ENCODE measurements around the gene ZCCHC4.
"Not testable (repeated sequence)": the region's sequence is repeated elsewhere in the genome, so short reads cannot be mapped to it uniquely, and the experiment has no call there.

Gene ZCCHC4

DNA sequence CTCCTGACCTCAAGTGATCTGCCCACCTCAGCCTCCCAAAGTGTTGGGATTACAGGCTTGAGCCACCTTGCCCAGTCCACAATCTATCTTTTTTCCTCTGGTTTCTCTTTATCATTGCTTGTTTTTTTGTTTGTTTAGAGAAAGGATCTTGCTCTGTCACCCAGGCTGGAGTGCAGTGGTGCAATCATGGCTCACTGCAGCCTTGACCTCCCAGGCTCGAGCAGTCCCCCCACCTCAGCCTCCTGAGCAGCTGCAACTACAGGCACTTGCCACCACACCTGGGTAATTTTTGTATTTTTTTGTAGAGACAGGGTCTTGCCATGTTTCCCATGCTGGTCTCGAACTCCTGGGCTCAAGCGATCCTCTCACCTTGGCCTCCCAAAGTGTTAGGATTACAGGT lies 15.9 kb downstream of the ZCCHC4 start:
- not testable (repeated sequence) for DNase-seq

DNA sequence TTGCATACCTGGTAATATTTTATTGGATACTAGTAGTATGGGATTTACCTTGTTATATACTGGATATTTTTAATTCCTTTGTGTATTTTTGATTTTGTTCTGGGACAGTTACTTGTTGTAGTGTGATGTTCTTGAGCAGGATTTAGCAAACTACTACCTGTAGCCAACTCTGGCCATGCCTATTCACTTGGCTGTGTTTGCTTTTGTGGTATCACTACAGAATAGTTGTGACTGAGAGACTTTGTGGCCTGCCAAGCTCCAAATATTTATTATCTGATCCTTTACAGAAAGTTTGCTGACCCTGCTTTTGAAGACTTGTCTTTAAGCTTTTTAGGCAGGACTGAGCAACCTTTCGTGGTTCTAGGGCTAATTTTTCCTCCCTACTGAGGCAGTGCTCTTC lies 17.8 kb downstream of the ZCCHC4 start:
- DNase-seq = no peak

DNA sequence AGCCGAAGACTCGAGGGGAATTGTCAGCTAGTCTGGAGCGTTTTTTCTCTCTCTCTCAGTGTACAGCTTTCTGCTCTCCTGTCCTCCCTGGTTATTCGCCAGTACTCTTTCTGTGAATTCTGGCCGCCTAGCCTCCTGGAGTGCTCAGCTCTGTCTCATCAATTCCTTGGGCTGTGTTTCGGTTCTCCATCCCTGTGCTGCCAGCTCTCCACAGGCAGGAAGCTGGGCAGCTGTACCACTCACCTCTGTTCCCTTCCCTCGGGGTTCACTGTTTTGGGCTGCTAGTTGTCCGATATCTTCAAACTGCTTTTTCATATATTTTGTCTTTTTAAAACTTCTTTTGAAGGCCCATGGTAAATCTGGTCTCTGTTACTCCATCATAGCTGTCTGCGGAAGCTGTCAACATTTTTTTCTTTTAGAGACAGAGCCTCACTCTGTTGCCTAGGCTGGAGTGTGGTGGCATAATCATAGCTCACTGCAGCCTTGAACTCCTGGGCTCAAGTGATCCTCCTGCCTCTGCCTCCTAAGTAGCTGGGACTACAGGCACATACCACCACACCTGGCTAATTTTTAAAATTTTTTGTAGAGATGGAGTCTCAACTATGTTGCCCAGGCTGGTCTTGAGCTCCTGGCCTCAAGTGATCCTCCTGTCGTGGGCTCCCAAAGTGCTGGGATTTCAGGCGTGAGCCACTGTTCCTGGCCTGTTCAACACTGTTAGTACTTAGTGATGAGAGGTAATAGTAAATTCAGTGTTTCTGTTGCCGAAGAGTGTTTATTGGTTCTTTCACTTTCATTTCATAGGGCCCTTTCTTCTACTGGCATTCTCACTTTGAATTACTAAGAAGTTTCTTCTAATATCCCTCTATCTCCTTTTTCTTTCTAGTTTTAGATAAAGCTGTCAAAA lies 18.6 kb downstream of the ZCCHC4 start:
- no peak for DNase-seq

DNA sequence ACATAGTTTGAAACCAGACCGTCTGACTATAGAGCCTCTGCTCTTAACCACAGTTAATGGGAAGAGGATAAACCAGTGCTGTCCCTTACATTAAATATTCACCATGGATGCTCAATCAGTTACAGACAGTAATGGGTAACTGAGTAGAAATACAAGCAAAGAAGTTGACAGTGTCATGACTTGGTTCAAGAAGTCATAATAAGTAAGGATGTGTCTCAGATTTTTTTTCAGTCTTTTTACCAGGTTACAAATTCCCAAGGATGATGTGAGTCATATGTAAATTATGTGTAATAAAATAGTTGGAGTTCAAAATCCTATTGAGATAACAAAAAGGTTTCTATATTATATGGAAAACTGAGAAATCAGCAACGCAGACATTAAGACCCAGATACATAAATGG lies 31.1 kb downstream of the ZCCHC4 start:
- no peak for DNase-seq

DNA sequence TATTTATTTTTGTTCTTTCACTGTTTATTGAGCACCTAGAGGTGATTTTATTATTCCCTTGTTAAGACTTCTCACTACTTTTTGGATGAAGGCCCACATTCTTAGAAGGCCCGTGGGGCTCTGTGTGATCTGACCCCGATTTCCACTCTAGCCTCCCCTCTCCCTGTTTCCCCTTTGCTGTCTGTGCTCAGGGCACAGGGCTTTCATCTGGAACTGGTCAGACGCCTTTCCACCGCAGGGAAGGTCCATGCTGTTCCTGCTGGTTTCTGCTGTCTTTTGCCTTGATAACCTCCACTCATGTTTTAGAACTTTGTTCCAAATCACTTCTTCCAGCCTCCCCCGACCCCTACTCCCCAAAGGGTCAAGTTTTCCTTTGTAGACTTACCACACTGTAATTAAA lies 33.2 kb downstream of the ZCCHC4 start:
- DNase-seq = no peak

DNA sequence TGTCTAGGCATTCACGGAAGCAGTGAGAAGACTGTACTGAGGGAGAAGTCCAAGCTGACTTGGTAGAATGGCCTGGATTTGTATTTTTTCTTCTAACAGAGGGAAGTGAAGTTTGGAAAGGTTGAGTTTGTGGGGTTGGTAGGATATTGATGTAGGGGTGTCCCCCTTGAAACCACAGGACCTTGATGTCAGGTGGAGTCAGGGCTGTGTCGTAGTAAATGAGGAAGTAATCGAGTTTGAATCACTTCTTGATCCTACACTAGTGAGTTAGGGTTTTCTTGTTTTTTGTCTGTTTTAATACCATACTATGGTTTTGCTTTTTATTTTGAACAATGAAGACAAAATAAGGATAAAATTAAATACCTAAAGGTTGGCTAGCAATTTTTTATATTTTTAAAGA lies 34.3 kb downstream of the ZCCHC4 start:
- no peak for DNase-seq

DNA sequence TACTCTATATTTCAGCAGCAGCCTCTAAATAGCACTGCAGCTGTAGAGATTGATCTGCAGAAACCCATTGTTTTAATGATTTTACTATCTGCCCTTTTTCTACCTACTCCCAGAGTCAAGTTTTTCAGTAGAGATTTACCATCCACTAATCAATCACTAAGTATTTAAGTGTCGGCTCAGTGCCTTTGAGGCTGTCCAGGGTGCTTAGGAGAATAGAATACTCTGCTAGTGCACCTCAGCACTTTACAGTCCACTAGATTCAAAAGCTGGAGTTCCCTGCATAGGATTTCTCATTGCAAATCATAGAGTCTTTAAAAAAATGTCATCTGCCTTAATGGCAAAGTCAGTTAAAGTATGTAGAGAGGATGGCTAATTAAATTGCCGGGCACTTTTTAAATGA lies 34.9 kb downstream of the ZCCHC4 start:
- DNase-seq = no peak

DNA sequence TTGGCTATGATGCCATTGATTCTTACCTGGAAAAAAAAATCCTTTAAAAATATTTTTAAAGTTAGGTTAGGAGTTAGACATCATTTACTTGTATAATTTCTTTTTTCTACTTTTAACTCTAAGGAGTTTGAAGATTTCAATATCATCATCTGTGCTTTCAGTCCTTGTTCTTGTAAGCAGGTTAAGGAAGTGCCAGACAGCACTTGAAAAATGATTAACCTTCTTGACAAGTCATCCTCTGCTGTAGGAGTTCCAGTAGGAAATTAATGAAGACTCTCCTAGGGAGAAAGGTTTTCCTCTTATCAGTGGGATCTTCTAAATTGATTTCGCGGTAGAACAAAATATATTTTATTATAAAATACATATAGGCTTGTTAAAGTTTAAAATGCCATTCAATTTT lies 35.4 kb downstream of the ZCCHC4 start:
- no peak for DNase-seq

DNA sequence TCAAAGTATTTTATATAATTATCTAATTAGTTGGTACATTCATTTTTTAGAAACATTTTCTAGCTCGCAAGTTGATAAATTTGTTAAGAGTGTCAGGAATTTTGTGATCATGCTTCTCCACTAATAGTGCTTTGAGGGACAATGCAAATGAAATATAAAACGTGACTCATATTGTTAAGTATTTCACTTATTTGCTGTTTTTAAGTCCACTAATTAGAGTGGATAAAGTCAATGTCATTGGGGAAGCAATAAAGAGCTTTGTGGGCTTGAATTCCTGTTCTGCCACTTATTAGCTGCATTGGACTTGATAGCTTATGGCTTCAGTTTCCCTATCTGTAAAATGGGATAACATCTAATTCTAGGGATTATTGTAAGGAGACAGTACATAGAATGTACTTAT lies 38.0 kb downstream of the ZCCHC4 start:
- no peak for DNase-seq

DNA sequence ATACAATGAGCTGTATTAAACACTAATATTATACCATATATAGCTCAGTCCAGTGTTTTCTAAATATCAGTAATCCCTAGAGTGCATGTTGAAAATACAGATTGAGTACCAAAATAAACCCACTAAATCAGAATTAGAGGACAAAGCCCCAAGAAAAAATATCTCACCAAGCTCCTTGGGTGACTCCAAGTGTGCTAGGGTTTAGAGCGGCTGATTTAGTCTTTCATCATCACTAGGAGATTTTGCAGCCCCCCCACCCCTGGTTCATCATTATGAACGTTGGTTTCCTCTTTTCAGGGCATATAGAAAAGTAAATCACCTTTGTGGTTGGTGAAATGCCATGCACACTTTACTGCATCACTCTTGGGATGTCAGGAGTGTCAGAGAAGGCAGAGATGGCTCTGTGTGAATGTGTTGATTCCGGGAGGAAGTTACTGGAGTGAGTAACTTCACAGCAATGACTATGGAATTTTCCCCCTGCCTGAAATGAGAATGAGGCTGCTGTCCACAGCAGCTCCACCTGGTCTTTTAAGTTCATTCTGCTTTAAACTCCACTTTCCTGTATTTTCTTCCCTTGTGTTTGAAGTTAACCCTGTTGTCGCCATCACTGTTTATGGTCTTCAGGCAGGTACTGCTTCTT lies 39.3 kb downstream of the ZCCHC4 start:
- DNase-seq = no peak

DNA sequence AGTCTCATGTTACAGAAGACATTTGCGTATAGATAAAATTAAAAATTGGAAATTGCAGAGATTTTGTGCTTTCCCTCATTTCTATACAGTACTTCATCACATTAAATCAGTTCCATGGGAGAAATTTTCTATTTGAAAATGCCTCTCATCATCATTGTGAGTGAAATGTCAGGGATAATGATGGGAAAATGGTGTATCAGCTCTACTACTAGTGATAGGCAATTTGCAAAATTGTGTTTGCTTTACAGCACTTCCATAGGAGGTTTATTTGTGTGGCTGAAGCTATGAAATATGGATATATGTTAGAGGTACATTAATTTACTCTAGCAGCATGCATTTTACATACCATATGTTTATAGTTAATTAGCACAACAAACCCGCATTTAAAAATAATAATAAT lies 43.5 kb downstream of the ZCCHC4 start:
- DNase-seq = no peak

DNA sequence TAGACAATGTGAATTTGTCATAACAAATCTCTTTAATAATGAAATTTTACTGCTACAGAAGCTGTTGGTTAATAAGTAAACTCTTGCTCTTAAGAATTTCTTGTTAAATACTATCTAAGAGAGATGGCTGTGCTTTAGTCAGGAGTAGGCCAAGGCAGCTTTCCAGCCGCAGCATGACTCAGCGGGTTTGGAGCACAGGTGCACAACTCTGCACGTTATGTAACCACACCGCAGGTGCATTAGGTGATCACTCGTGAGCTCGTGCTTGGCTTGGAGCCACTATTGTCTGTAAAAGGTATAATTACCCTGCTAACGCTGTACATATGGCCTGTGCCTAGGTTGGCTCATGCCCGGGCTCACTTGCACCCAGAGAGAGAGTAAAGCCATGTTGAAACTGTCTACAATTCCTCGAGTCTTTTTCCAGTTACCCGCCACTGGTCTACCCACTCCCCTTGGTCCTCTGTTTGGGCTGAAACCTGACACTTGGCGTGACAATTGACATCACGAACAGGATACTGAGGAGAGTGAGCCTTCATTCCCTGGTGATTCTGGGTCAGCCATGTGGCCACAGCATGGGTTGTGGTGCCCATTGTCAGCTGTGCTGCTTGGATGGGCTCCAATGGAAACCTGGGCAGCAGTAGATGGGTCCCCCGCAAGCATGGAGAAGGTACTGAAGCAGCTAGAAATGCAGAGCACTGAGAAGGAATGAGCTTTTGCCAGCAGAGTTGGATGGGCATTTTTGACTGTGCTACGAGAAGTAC lies 46.1 kb downstream of the ZCCHC4 start:
- no peak for DNase-seq

DNA sequence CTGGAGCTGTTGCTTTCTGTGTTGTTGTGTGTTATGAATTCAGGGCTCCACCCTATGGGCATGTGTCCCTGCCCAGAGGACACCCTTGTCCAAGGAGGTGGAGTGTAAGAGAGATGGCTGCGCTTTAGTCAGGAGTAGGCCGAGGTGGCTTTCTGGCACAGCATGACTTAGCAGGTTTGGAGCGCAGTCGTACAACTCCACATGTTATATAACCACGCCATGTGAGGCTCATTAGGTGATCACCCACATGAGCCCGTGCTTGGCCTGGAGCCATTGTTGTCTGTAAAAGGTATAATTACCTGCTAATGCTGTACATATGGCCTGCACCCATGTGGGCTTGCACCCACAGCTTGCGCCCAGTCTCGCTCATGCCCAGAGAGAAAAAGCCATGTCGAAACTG lies 48.7 kb downstream of the ZCCHC4 start:
- DNase-seq = no peak

DNA sequence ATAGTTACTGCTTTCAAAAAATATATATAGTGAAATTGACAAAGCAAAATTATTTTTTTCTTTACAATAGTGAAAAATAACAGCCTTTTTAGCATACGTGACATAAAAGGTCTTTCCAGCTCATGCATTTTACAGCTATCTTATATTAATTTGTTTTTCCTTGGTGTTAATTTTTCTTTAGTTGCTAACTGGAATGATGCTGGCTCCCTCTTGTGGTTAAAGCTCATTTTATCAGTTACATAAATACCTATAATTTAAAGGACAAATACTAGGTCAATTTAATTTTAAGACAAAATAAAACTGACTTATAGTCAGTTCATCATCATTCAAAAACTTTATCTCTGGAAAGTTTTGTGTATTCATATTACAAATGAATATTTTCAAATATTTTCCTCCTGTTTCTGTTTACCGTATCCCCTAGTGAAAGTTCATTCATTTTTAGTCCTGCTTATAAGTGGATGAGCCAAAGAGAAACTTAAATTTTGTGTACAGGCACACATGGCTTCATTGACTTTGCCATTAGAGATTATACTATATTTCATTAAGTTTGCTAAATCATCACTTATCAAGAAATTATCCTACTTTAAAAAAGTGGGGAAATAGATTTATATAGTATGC lies 54.5 kb downstream of the ZCCHC4 start:
- DNase-seq = no peak

DNA sequence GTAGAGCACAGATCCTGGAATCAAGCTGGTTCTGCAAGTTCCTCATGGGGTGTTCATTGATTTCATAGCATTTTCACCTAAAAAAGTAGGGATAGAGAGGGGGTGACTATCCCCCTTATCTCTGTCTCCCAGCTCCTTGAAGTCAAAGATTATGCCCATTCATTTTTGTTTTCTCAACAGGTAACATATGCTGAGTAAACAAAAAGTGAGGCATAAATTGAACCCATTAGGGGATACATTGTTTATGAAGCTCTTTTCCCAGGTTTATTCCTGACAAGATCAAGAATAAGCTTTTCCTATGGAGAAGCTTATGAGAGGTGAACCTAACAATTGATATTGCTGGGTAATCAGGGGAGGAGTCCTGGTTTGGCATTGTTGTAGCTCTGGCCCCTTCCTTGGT lies 55.3 kb downstream of the ZCCHC4 start:
- DNase-seq = no peak

DNA sequence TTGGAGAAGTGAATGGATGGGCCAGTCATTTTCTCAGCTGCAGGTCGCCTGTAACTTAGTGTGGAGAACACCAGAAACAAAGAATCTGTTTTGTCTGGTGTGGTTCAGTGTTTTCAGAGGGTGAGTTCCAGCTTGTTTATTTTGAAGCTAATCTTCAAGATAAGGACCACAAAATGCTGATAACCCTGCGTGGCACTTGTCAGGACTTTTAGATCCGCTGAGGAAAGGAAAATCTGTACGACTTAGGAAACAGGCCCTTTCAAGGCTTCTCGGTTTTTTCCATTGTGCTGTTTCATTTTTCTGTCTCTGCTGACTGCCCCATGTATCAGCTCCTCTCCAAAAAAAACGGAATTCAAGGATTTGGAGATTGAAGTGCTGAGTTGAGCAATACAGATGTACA lies 55.7 kb downstream of the ZCCHC4 start:
- DNase-seq = no peak

DNA sequence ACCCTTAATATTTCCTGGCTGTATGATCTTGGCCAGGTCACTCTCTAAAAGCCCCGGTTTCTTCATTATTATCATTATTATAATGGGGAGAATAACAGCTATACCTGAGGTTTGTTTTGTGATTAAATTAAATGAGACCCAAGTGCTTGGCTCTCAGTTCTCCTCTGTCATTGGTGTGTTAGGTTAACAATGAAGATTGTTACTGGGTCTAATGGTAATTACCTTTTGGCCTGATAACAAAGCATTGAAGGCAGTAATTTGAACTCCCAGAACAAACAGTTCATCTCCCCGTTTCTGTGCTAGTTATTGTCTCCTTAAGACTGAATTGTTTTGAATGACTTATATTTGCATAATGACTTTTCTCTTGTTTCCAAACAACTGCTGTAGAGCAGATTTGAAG lies 57.7 kb downstream of the ZCCHC4 start:
- no peak for DNase-seq

DNA sequence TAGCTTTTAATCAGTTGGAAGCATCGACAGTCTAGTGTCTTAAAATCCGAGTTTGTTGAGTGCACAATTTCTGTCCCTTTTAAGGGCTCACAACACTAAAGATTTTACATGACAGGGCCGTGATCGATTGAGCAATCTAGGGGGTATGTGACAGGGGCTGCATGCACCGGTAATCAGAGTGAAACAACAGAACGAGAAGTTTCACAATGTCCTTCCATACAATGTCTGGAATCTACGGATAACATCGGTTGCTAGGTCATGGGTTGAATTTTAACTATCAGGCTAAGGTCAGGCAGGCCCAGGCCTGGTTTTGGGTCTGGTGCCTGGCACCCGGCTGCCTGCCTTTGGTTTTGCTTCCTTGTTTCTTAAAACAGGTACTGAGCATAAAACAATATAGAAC lies 60.0 kb downstream of the ZCCHC4 start:
- not testable (repeated sequence) for DNase-seq

DNA sequence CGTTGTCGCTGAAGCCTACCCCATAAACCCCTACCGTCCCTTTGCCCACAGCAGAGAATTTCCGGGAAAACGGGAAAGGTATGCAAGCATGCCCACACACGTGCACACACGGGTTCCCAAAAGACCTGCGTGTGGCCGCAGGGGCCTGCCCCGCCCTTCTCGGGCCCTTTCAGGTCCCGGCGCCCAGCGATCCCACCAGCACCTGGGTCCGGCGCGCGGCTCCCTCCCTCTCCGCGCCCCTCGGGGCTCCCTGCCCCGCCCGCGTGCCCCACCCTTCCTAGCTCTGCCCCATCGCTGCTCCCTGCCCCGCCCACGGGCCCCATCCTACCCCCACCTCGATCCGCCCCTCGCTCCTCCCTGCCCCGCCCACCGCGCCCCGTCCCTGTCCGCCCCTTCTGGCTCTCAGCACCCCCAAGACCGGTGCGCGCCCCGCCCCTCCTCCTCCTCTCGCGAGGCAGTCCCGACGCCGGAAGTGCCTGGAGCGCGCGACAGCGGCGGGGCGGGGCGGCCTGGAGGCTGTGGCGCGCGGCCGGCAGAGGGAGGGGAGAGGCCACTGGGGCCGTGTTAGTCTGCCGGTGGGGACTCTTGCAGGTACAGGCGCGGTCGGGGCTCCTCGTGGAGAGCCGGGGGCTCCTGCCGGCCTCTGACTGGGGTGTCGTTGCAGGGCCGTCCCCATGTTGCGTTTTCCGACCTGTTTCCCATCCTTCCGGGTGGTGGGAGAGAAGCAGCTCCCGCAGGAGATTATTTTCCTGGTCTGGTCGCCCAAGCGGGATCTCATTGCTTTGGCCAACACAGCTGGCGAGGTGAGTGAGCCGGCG lies 64.4 kb downstream of the ZCCHC4 start, which contains the start of gene ANAPC4:
TSS of gene ANAPC4 (plus strand) at position 510 of the 818 bp plus-strand sequence. CDS start at position 675, 165 bp downstream.
- peak; percentile 99 for DNase-seq

DNA sequence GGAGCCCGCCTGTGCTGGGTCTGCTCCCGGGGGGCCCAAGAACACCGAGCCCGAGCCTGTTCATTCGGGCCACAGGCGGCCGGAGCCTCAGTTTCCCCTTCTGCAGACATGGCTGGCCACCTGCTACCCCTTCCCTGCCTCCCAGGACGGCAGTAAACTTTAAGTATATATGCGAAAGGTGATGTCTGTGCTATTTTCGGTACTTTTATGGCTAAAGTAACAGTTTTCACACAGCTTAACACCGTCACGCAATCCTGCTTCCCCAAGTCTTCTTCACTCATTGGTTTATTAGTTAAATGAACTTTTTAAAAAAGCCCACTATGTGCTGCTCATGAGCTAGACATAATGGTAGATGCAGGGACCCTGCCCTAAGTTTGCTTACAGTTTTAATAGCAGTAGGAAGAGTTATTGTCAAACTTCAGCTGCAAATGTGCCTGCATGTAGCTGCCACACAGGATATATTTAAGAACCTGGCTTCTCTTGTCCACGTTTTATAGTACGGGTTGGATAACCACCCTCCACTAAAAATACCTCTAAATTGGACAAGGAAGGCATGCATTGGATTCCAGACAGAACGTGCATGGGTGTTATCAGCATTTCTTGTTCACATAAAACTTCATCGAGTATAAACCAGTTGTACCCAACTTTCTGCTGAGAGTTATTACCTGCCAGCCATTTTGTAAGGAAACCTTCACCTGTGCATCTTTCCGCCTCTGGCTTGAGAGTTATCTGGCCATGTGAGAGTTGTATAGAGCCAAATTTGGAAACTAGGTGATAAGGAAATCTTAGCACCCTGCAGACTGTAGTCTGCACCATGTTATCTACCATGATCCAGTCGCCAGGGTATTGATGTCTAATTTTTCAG lies 65.2 kb downstream of the ZCCHC4 start:
- DNase-seq = no peak

DNA sequence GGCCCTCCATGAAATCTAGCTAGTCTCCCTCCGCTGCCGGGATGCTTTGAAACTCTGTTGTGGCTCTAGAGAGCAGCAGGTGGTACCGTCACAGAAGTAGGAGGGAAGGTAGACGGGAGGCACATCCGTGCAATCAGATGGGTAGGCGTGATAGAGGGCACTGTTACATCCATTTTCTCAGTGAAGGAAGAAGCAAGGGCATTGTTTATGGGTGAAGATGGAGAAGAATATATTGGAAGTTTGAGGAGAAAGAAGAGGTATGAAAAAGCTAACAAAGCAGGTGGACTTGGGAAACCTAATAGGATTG lies 65.8 kb downstream of the ZCCHC4 start:
- DNase-seq = no peak

DNA sequence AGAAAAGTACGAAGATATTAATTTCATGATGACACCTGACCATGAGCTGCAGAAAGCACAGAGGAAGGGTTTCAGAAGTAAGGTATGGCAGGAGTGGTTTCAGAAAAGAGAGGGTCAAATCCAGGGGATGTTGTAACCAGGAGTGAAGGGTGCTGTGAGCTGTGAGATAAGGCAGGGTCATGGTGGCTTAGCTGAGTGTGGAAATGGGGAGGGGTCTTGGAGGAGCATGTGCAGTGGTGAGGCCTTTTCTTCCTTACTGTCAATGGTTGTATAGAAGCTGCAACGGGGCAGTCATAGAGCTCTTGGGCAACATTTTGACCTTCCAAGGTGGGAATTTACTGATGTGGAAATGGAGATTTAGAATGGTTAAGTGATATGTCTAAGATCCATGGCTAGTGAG lies 67.0 kb downstream of the ZCCHC4 start:
- DNase-seq = no peak
